Measurements from ENCODE around the gene TMEM187.

TMEM187 gene

DNA sequence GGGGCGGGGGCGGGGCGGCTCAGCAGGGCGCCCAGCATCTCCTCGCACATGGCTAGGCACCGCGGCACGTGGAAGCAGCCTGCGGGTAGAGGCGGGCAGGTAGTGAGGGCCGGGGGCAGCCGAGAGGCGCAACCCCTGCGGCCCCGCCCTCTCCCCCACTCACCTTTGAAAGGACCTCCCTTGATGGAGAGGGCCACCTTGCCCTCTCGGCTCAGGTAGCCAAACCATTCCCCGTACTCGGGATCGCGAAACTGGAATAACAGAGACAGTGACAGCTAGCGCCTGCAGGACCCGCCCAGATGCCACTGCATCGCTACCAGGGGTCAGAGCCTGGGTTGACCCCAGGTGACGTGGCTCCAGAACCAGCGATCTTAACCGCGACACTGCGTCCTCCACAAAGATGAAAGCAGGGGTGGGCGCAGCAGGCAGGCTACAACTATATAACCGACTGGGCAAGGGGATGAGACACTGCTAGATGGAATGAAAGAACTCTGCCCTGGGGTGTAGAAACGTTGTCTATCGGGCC lies 37.2 kb upstream of the TMEM187 start:
- DNase-seq (ENCODE audit: low read depth): no peak

DNA sequence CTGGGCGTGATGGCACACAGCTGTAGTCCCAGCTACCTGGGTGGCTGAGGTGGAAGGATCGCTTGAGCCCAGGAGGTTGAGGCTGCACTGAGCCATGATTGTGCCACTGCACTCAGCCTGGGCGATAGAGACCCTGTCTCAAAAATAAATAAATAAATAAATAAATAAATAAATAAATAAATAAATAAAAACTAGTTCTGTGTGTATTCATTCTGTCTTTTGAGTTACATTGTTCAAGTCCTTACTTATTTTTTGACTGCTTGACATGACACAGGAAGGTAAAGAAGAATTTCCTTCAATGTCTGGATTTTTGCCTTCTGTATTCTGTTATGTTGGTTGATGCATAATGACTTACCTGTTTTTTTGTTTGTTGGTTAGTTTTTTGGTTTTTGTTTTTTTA lies 35.5 kb upstream of the TMEM187 start:
- DNase-seq (ENCODE audit: low read depth): no peak

DNA sequence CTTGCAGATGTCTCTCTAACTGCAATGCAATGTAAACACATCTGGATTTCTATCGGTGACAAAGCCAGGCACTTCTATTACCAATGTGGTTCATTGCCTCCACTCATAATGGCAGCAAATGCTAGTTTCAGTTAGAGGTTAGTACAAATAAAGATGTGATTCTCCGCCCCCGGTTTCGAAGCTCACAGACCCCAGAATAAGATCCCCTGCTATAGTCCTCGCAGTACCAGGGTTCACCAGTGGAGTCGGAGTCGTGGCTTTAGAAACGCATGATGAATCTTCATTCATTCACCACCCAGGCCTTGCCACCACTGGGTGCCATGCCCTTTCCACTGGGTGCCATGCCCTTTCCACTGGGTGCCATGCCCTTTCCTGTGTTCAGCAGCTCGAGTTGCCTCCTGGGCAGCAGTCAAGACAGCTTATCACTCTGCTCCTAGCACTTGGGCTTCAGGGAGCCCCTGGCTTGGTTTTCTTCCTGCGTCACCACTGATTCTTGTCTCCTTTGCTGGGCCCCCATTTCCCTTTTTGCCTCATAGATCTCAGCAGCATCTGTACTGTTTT lies 34.2 kb upstream of the TMEM187 start:
- no peak for DNase-seq (ENCODE audit: low read depth)

DNA sequence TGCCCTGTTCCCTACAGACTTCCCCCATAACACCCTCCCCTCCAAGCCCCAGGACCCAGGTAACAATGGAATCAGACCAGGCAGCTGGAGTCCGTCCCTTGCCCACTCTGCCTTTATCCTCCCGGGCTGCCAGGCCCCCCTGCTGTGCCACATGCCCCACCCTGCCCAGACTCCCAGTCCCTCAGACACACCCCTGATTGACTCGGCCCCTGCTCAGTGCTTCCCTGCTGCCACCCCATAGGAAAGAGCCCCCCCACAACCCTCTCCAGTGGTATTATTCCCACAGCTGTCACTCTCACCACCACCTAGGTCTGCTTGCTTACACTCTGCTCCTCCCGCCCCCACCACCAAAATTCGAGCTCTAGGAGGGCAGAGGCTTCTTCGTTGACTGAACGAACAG lies 33.0 kb upstream of the TMEM187 start:
- no peak for DNase-seq (ENCODE audit: low read depth)

DNA sequence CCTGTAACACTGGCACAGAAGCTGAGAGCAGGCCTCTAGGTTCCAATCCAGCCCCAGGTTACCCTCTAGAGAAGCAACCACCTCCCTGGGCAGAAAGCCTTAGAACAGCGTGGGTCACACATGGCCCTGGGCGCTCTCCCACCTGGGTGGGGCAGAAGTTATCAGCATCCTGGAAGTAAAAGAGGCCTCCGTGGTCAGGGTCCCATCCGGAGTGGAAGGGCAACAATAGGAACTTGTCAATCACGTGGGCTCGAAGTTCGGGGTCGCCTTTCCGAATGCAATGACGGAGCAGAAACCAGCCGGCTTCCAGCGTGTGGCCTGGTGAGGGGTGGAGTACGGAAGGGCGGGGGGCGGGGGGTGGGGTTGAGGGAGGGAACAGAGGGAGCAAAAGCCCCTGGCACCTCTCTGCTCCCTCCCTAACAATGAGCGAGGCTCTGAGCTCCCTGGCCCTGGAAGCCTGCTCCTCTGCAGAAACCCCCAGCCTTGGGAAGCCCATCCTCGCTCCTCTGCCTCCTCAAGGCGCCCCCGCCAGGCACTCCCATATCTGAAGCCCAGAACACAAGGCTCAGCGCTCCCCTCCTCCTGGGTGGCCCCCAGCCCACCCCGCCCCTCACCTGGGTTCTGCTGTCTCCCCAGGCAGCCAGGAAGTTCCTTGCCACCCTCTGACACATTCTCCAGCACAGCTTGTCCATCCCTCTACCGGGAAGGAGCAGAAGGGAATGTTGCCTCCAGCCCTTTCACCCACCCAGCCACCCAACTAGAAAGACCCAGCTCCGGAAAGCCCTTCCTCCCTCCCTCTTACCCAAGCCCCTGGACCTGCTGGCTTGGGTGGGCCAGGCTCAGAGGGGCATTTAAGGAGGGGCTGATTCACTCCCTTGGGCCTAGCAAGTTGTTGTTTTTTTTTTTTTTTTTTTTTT lies 31.0 kb upstream of the TMEM187 start:
- no peak for DNase-seq (ENCODE audit: low read depth)

DNA sequence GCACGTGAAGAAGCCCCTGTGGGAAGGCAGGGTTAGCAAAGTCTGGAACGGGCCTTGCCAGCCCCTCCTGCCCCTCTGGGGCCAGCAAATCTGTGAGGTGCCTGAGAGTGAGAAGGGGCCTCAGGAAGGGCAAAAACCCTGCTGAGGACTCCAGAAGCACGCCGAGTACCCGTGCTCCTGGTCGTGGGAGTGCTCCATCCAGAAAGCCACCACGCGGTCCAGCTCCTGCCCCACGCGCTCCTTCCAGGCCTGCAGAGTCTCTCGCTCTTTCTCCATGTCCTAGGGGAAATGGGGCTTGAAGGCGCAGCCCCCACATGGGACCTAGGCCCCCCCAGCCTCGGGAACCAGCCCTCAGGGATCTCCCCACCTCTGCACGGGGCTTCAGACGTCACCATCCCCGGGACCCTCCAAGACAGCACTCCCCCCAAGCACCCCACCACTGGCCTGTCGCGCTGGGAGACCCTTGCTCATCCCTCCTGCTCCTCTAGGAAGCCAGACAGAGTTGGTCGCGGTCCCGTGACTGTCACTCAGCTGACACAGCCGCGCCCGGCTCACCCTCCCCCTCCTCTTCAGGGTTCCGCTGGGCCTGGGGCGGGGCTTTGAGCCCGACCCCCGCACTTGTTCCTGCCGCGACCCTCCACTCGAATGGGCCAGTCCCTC lies 28.3 kb upstream of the TMEM187 start, which contains the start of gene RENBP:
RENBP (minus strand) TSS at position 504 of the 660 bp plus-strand sequence; CDS start at position 471, 33 bp downstream.
- DNase-seq (ENCODE audit: low read depth): no peak

DNA sequence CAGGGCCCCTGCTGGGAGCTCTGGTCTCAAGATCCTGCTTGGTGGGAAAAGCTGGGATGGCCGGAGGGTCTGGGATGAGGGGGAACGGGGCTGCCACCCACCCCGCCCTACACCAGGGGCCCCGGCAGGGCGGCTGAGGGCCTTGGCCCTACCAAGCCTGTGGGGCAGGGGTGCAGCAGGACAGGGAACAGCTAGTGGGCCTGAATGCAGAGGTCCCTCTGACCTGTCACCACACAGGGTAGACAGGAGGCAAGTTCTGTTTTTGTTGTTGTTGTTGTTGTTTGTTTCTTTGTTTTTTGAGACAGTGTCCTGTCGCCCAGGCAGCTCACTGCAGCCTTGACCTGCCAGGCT lies 27.8 kb upstream of the TMEM187 start:
- DNase-seq (ENCODE audit: low read depth): no peak

DNA sequence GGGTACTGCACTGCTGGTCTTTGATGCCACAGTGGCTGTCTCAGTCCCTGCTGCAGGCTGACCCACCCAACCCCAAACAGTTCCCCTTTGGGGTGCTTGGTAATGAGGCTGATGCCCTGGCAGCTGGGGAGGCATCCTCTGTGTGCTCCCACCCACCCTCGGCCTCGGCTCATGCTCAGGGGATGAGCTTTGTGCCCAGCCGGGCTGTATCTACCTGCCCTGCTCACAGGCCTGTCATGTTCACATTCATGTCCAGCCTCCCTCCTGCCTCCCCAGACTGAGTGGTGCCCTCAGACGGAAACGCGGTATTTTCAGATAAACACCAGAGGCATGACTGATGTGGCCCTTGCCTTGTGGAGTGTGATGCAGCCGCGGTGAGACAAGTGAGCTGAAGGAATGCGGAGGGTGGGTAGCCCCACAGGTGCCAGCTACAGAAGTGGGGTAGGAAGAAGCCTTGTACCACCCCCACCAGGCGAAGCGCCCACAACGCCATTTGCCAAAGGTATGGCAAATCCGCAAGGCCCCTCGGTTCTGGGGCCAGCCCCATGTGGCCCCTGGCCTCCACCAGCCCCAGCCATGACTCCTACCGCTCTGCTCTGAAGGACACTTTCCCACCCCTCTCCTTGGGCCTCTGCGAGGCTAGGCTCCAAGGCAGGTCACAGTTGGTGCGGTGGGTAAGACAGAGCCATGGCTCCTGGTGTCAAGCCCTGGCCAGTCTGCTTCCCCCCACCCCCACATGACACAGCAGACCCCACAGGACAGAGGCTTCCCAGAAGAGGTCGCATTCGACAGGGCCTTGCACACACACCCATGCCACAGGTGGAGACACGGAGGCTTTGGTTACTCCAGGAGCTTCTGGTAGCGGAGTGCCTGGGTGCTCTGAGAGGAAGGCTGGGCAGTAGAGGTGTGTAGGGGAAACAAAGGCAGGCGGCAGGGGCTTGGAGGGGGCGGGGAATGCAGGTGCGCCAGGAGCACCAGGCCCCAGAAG lies 26.3 kb upstream of the TMEM187 start:
- DNase-seq (ENCODE audit: low read depth): no peak

DNA sequence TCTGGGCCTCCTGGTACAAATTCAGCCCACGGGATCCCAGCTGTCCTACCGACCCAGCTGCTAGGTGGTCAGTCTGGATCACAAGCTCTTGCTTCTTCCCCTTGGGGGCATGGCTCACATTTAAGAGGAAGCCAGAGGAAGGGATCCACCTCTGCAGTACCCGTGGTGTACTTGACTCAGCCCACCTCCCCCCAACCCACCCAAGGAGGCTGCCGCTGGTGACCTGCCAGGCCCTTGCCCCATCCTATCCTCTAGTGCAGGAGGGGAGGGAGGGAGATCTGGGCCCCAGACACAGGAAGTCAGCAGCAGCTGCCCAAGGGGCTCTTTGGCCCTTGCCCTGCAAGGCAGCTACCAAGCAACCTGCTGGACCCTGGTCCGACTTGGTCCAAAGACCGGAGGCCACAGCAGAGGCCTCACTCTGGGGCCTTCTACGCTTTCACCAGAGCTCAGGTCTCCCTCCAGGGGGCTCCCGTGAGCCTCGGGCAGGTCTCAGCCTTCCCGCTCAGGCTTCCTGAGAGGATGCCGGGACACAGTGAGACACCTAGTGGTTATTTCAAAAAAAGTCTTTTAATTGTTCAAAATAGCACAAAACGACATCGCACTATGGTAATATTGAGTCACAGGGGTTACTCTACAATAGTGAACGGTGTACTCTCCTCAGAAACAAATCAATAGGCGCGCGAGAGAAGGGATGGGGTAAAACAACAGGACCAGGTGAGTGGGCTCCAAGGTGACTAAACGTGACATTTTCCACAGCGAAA lies 25.4 kb upstream of the TMEM187 start:
- no peak for DNase-seq (ENCODE audit: low read depth)

DNA sequence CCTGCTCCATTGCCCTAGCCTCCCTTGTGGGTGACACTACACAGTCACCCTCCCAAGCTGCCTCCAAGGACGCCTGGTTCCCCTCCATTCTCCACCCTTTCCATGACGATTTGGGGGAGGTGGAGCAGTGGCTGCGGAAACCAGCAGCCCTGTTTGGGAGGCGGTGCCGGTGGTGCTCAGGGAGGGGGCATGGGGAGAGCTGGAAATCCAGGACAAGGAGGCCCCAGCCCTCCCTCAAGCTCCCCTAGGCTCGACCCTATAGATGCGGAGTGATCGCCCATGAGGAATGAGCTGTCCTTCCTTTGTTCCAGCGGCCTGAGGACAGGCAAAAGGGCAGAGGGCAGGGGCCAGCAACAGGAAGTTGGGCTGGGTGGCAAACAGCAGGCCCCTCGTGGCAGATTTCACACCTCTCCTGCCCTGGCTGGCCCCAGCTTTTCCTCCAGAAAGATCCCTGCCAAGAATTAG lies 24.5 kb upstream of the TMEM187 start:
- DNase-seq (ENCODE audit: low read depth): no peak

DNA sequence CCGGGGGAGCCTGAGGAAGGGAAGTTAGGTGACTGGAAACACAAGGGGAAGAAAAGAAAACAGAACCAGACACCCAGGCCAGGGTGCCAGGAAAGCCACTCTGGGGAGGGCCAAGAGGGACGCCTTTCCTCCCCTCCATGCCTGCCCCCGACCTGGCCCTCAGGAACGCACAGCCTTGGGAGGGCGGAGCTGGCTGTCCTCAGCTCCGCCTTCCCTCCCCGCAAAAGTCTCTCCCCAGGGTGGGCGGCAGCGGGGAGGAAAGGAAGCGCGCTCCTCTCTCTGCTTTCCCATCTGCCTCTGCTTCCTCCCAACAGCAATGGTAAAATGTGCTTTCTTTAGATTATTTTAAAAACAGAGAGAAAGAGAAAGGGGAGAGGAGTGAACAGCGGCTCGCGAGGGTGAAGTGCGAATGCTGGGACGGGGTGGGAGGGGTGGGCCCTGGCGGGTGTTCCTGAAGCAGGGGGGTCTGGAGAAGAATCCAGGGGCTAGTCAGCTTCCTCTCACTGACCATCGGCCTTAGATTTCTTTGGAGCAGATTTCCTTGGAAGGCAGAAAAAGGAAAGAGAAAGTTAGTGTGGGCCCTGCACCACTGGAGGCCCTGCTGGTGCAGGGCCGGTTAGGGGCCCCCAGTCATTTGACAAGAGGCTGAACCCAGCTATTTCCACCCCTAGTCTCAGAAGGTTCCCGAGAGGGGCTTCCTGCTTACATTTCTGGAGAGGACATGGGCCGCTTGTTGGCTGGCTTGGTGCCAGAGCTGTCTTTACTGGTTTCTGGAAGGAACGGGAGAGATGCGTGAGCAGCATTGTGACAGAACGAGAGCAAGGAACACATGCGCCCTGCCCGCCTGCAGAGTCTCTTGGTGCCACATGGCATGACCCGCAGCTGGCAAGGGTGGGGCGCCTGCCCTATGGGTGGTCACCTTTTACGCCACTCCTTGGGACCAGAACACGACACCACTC lies 23.4 kb upstream of the TMEM187 start:
- no peak for DNase-seq (ENCODE audit: low read depth)

DNA sequence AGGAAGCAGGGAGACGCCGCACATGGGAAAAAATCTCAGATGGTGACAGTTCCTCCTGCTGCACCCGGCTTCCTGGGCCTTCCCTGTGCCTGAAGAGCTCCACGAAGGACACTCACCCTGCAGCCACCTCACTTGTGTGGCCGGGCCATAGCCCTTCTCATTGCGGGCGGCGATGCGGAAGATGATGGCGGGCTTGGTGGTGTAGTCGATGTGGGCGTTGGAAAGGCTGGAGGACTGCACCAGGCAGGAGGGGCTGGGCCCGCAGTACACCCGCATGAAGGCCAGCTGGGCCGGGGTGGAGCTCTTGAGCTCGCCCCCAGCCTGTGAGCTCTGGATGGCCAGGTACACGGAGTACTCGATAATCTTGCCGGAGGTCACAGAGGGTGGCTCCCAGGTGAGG lies 22.4 kb upstream of the TMEM187 start:
- no peak for DNase-seq (ENCODE audit: low read depth)

DNA sequence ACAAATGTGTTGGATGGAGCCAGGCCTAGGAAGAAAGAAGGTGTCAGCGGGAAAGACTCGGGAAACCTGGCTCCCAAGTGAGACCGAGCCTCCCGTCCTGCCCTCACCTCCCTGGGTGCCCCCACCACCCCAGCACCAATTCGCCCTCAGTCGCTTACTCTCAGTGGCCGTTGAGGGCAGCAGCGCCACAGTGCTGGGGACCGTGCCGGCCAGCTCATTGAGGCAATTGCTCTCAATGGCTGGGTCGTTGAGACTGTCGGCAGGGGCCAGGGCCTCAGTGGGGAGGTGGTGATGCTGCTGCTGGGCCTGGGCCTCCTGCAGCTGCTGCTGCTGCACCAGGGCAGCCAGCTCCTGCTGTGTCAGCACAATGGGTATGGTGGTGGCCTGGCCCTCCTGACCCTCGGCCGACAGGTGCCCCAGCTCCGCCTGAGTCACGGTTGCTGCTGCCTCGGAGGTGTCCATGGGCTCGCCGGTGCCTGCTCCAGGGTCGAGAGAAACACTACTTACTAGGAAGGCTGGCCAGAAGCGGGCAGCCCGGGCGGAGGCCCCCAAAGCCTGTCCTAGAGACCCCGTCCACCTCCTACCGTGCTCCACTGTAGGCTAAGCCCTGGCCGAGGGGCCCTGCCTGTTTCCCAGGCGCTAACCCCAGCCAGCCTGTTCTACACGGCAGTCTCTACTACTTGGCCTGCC lies 20.7 kb upstream of the TMEM187 start:
- DNase-seq (ENCODE audit: low read depth): no peak

DNA sequence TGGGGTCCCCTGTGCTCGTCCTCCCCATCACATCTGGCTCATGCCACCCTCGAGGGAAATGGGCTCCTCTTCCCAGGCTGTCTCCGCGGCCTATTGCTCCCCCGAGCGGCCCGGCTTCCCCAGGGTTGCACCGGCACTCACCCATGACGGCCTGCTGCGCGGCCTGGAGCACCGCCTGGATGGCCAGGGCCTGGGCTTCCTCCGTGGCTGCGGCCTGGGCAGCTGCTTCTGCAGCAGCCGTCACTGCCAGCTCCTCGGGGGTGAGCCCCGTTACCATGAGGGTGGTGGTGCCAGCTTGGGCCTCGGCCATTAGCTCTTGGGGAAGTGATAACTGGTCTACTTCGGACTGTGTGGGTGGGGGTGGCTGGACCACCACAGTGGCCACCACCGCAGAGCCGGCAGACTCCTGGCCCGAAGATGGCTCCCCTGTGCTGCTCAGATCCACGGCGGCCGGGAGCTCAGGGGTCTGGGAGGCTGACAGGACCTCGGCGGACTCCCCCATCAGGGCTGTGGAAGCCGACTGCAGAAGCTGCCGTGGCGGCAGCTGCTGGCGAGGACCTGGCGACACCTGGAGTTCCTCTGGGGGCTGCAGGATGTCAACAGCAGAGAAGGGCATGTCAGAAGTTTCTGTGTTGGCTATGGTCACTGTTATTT lies 20.1 kb upstream of the TMEM187 start:
- no peak for DNase-seq (ENCODE audit: low read depth)

DNA sequence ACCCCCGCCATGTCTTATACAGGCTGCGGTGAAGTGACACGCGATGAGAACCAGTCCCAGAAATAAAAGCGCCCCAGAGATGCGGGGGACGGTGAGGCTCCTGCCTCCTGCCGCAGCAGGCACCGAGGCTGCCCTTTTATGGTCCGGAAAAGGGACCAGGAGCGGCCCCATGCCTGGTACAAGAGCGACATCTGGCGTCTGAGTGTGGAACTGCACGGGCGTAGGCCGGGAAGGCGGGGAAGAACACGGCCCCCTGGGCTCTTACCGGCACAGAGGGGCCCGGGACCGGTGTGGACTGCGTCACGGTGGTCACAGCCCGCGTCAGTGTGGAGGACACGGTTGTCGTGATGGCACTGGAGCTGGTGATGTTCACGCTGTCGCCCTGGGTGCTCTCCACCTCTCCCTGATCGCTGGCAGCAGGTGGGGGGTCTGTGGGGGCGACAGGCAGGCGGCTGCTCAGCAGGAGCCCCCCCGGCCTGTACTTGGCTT lies 19.2 kb upstream of the TMEM187 start:
- DNase-seq (ENCODE audit: low read depth): no peak

DNA sequence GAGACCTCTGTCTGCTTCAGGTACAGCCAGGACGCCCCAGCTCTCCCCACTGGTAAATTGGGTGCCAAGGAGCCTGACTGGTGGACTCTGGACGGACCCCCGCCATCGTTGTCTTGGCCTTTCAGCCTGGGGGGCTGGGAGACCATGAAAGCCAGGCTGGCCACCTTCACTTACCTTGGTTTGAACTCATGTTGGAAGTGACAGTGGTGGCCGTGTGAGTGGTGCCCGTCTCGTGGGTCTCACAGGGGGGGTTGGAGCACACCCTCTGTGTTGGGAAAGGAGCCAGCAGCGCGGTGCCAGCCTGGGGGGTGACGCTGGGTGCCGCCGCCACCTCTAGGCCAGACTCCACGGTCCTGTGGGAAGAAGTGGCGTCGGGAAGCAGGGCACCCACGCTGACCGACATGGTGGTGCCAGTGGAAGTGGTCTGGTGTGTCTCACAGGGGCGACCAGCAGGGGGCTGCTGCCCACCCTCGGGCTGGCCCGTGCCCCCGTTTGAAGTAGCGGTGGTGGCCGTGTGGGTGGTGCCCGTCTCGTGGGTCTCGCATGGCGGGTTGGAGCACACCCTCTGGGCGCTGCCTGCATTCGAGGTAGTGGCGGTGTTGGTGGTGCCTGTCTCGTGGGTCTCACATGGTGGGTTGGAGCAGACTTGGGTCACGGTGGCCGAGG lies 18.5 kb upstream of the TMEM187 start:
- no peak for DNase-seq (ENCODE audit: low read depth)

DNA sequence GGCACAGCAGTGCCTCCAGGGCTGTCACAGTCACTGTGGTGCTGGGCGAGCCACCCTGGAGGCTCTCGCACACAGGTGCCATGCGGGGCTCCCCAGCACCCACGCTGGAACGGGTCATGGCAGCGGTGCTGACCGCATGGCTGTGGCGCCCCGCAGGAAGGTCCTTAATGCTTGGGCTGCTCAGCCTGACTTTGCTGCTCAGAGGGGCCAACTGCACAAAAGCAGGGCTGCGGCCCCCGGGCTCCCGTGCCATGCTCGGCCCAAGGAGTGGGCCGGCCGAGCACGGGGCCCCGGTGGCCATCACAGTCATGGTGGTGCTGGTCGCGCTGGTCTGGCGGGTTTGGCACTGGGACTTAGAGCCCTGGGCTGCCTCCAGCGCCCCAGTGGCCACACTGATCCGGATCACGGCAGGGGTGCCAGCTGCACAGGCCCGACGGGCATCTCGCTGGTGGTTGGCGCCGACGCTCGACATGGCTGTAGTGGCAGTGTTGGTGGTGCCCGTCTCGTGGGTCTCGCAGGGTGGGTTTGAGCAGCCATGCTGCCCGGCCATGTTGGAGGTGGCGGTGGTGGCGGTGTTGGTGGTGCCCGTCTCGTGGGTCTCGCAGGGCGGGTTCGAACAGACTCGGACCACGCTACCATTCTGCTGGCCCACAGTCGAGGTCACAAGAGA lies 17.9 kb upstream of the TMEM187 start:
- DNase-seq (ENCODE audit: low read depth): no peak

All from GM04503 (cell line).